ENCODE measurements around the gene ULK2.

Gene ULK2

GRCh38 chr17:19744922-19745757 lies 122.6 kb downstream of the ULK2 start:
- DNase-seq, result peak; percentile 47

GRCh38 chr17:19744492-19744891 lies 123.2 kb downstream of the ULK2 start:
- no peak for DNase-seq

GRCh38 chr17:19743101-19744100 lies 124.3 kb downstream of the ULK2 start:
- DNase-seq, result no peak

GRCh38 chr17:19742495-19742894 lies 125.2 kb downstream of the ULK2 start:
- DNase-seq, result no peak

GRCh38 chr17:19741832-19742457 lies 125.8 kb downstream of the ULK2 start:
- no peak for DNase-seq

GRCh38 chr17:19740933-19741332 lies 126.8 kb downstream of the ULK2 start:
- no peak for DNase-seq

- no peak for DNase-seq
Measured at GRCh38 chr17:19739241-19740201, 128.2 kb downstream of the ULK2 start.

- no peak for DNase-seq
Measured at GRCh38 chr17:19738757-19739156, 129.0 kb downstream of the ULK2 start.

GRCh38 chr17:19738073-19738449 lies 129.7 kb downstream of the ULK2 start:
- no peak for DNase-seq

- DNase-seq, result no peak
Measured at GRCh38 chr17:19737305-19738072, 130.2 kb downstream of the ULK2 start.

- no peak for DNase-seq
Measured at GRCh38 chr17:19736071-19736470, 131.7 kb downstream of the ULK2 start.

GRCh38 chr17:19733953-19734526 lies 133.7 kb downstream of the ULK2 start:
- DNase-seq, result no peak

GRCh38 chr17:19731626-19732025 lies 136.1 kb downstream of the ULK2 start:
- no peak for DNase-seq

GRCh38 chr17:19730843-19731242 lies 136.9 kb downstream of the ULK2 start:
- no peak for DNase-seq

GRCh38 chr17:19729900-19730299 lies 137.8 kb downstream of the ULK2 start:
- no peak for DNase-seq

- DNase-seq, result peak; percentile 21
Measured at GRCh38 chr17:19728084-19728495, 139.6 kb downstream of the ULK2 start.

- DNase-seq, result no peak
Measured at GRCh38 chr17:19727501-19728078, 140.1 kb downstream of the ULK2 start.

GRCh38 chr17:19726631-19727376 lies 140.9 kb downstream of the ULK2 start:
- DNase-seq, result peak; percentile 11

- no peak for DNase-seq
Measured at GRCh38 chr17:19725486-19725885, 142.2 kb downstream of the ULK2 start.

Measured in fibroblast of upper back skin (primary cell).